Amniotic stem cell (primary cell): ENCODE measurements around the gene PHRF1.

Experiments used
- DNase-seq: peaks from one replicate; lab custom pipeline; 2025; lab: John Stamatoyannopoulos, UW

PHRF1 gene

DNA sequence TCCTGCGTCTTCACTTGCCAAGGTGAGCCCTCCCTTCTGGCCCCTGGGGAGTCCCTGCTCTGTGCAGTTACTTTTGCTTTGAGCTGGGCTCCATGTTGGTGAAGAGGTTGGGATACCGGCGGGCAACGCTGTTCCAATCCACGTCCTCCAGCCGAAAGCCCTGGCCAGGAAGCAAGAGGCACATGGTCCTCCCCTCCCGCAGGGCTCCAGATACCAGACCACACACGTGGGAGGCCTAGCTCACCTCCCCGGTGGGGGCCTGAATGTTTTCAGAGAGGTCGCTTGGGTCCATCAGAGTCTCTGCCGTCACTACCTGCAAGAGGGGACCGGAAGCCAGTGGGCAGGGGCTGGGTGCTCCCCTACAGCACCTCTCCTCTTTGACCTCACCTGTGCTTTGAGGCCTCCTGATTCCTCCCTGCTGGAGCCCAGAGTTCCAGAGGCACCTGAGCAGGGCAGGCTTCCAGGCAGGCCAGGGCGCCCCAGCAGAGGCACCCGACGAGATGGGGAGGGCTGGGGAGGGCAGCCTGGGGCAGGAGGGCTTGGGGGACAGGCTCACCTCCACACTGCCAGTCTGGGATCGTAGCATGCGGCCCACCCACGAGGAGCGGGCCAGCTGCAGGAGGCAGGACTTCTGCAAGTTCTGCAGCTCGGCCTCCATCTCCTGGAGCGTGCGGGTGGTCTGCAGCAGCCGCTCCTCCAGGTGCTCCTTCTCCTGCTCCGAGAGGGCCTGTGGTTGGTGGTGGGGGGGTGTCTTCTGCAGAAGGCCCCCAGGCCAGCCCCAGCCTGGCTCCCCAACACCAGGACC, 18.7 kb upstream of the PHRF1 start:
- no peak for DNase-seq

DNA sequence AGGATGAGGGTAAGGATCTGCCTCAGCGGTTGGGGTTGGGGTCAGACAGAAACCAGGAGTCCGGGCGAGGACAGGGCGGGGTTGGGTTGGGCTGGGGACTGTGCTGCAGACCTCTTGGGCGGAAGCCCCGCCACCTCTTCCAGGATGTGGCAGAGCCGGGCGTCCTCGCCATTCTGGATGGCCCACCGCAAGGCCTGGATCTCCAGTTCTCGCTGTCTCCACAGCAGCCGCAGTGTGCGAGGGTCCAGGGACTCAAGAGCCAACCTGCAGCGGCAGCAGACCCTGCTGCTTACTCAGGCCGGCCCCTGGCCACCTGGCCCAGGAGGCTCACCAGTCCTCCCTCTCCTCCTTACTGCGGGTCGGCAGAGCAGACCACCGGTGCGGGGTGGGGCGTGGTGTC, 17.8 kb upstream of the PHRF1 start:
- no peak for DNase-seq

DNA sequence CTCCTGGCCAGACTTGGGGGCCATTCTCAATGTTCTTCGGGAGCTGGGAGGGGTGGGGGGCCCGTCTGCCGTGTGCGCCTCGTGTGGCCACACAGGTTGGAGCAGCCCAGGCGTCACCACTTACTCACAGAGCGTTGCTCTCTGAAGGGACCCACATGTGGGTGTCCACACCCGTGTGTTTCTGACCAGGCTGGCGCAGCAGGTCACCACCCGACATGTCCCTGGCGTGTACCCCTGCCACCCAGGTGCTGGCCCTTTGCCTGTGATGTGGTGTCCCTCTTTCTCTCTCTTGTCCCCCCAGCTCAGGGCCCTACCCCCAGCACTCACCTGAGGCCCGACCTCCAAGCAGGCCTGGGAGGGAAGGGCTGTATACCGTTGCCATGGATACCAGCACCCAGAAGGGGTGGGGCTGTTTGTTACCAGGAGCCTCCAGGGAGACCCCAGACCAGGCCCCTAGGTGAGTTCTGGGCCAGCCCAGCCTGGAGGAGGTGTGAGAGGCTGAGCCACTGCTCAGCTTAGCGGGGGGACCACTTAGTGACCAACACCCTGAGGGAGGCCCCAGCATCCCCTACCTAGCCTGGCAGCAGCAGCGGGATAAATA, 17.1 kb upstream of the PHRF1 start:
- no peak for DNase-seq

DNA sequence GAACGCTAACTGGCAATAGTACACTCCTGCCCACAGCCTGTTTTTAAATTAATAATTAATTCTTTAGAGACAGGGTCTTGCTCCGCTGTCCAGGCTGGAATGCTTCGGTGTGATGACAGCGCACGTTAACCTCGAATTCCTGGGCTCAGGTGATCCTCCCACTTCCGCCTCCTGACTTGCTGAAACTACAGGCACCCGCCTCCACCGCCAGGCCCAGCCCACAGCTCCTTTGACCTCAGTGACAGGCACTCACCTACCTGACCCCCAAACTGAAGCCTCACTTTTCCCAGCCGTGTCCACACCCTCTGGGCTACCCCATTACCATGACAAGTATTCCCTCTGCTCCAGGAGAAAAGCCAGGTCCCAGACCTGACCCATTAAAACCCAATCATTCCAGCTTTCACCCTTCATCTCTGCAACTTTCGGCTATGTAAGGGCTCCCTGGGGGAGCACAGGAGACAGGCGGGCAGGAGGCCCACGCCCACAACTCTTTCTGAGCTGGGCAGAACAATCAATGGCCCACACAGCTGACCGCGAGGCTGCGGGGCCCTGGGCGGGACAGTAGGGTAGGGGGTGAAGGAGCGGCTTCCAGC, 16.5 kb upstream of the PHRF1 start:
- no peak for DNase-seq

GRCh38 chr11:560305-561147, 15.7 kb upstream of the PHRF1 start, which contains the start of the genes LMNTD2 and RASSF7:
Gene LMNTD2, minus strand, starts transcription at chr11:560738. Its CDS starts 22 bp downstream, at chr11:560716.
Gene RASSF7, plus strand, starts transcription at chr11:560970. Its CDS starts 799 bp downstream, at chr11:561769.
- DNase-seq: peak; percentile 52

DNA sequence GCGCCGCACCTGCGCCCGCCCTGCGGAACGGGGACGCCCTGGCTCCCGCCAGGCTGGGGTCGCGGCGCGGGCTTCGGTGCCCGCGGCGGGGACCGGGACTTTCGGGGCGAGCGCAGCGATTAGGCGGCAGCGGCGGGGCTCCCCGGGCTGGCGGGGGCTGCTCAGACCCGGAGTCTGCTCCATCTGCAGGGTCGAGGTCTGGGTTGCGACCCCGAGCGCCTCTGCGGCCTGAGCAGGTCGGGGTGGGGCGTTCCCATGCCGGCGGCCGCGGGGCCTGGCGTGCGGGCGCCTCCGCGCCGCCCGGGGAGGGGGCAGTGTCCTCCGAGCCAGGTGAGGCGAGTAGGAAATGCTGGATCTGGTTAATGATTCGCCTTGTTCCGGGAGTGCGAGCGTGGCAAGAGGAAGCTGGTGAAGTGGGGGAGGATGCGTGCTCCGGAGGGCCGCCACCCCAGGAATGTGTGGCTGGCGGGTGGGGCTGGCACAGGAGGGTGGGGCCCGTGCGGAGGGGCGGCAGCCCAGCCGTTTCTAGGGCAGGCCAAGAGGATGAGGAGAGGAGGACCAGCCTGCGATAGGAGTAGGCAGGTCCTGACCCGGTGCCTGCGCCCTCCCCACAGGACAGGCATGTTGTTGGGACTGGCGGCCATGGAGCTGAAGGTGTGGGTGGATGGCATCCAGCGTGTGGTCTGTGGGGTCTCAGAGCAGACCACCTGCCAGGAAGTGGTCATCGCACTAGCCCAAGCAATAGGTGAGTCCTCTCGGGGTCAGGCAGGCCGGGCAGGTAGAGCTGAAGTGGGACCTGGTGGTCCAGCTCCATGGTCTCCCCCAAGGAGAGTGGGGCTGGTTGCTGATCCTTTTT, 14.9 kb upstream of the PHRF1 start:
- DNase-seq: no peak

- DNase-seq: no peak
Observed at GRCh38 chr11:562046-562645, 14.1 kb upstream of the PHRF1 start.

DNA sequence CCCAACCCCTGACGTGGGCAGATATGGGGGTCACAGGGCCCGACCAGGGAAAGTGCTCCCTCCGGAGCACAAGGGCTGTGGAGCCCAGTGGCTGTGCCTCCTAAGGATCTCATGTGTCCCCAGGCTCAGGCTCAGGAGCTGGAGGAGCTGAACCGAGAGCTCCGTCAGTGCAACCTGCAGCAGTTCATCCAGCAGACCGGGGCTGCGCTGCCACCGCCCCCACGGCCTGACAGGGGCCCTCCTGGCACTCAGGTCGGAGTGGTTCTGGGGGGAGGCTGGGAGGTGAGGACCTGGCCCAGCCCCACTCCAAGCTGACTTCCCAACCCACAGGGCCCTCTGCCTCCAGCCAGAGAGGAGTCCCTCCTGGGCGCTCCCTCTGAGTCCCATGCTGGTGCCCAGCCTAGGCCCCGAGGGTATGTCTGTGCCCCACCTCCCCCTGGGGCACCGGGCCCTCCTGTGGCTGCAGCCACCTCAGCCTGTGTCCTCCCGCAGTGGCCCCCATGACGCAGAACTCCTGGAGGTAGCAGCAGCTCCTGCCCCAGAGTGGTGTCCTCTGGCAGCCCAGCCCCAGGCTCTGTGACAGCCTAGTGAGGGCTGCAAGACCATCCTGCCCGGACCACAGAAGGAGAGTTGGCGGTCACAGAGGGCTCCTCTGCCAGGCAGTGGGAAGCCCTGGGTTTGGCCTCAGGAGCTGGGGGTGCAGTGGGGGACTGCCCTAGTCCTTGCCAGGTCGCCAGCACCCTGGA, 13.0 kb upstream of the PHRF1 start:
- DNase-seq: no peak

- no peak for DNase-seq
Observed at GRCh38 chr11:563812-564578, 12.3 kb upstream of the PHRF1 start.

DNA sequence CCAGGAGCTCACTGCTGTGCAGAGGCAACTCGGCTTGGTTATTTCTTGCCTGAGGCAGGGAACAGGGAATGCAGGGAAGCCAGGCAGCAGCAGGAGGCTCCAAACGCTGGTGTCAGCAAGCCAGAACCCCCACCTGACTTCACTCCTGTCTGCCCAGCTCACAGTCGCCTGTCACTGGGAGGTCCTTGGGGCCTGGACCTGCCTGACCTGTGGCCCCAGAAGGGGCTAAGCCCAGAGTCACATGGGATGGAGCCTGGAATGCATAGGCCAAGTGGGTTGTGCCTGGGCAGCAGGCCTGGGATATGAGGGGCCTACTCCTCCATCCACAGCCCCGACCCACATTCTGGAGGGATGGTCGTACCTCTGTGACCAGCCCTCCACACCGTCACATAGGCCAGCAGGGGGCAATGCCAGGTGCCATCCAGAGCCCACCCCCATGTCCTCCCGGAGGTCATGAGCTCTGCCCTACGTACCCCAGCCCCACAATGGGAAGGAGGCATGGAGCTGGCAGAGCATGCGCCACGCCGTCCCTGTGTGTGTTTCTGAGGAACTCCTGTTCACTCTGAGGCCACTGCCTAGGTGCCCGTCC, 10.3 kb upstream of the PHRF1 start:
- no peak for DNase-seq

- DNase-seq: no peak
Observed at GRCh38 chr11:567011-567628, 9.2 kb upstream of the PHRF1 start.

- no peak for DNase-seq
Observed at GRCh38 chr11:567629-568292, 8.5 kb upstream of the PHRF1 start.

GRCh38 chr11:568306-569157, 7.7 kb upstream of the PHRF1 start:
- DNase-seq: peak; percentile 85

DNA sequence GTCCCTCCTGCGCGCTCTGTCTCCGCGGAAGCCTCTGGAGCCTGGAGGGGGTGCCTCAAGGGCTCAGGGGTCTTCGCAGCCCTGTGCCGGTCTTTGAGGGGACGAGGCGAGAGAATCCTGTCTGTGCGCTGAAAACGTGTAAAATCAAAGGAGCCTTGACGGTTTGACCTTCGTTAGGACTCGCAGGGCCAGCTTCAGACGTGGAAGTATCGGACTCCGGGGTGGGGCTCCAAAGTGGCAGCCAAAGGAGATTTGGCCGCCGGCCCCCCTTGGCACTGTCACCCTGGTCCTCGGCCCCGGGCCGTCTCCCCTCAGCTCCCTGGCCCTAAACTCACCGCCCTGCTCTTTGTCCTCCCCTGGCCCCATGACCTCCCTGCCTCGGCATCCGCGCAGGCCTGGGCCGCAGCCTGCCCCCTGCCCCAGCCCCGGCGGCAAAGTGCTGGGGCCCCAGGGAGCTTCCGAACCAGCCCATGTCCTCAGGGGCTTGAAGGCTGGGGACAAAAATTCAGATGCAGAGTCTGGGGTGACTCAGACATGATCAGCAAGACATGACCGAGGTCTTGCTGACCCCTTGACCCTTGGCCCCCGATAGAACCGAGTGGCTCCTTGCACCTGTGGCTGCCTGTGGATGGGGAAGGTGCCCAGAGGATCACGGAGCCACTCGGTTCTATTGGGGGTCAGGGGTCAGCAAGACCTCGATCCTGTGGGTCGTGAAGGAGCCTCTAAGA, 6.9 kb upstream of the PHRF1 start:
- no peak for DNase-seq

DNA sequence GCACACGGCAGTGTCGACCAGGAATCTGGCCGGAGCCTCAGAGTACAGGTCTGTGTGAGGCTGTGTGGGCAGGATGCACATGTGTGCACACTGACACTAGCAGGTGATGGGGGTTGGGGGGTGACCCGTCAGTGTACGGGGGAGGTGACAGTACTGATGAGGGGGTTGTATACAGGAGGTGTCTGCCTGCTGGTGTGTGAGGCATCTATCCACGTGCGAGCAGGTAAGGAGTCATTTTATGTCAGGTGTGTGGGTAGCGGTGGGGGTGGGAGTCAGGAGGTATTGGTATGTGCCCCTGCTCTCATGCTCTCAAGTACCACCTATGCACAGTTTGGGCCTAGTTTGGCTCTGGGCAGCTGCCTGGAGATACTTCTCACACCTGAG, 4.5 kb upstream of the PHRF1 start:
- no peak for DNase-seq

GRCh38 chr11:573146-573759, 3.0 kb upstream of the PHRF1 start:
- DNase-seq: no peak
